Upper lobe of right lung (tissue), 1 donor: ENCODE results near the gene CD93. TPM values are rescaled to one million over a fixed set of nuclear protein-coding genes. Genes with fewer than 3 reads are reported as not detected.

Source experiments
- ATAC-seq: fragments of 200-7000 bp; cut with Tn5 transposase; one replicate; pipeline ENCODE4 v1.9.1; 2020; ENCODE audit warnings: mild to moderate bottlenecking, moderate library complexity
- DNase-seq: peaks from one replicate; pipeline ENCODE4 v3.0.0-alpha.2; 2020
- H3K27ac ChIP-seq: fragments of 200-600 bp; one replicate; pipeline ENCODE4 v1.8.0; 2022
- H3K27me3 ChIP-seq: fragments of 200-600 bp; one replicate; pipeline ENCODE4 v1.8.0; 2022; ENCODE audit warnings: mild to moderate bottlenecking
- H3K36me3 ChIP-seq: fragments of 200-600 bp; one replicate; pipeline ENCODE4 v1.8.0; 2022
- H3K4me1 ChIP-seq: fragments of 200-600 bp; one replicate; pipeline ENCODE4 v1.8.0; 2022
- H3K4me3 ChIP-seq: fragments of 200-600 bp; one replicate; pipeline ENCODE4 v1.8.0; 2022; ENCODE audit warnings: mild to moderate bottlenecking
- H3K9me3 ChIP-seq: fragments of 200-600 bp; one replicate; pipeline ENCODE4 v1.8.0; 2022
- intact Hi-C: fragments of 100-400 bp; cut with DNase I; formaldehyde crosslinking; loops from one replicate; pipeline ENCODE4 v1.11.0; 2022
- total RNA-seq: library from RNA; stranded (reverse); fragmentation: NEBNext Ultra II Directional; extraction: Animal tissue kit (Norgen Biotek cat#: 25700); gene quantifications from one replicate; pipeline ENCODE4 v1.2.1, GENCODE V29; 2021
- TF ChIP-seq, protein P1 (sequence below): fragments of 200-600 bp; IDR thresholded peaks from one replicate; pipeline ENCODE4 v1.8.0; 2022; ENCODE audit warnings: antibody characterized with exemption
- donor health status: DM: no; HTN: yes; CAD: no; lungs with severe emphysema.

Gene CD93
- total RNA-seq, 1 donor from 2014 or later, result 160 TPM

GRCh38 chr20:23084282-23084844, 1.8 kb downstream of the CD93 start:
- Histone ChIP-seq H3K27ac (peak overlapping the region; percentile 93), H3K9me3 (no peaks in the 10 kb centered on the region), H3K27me3 (no peaks in the 10 kb centered on the region), H3K4me1 (peaks cover 20% of the 10 kb centered on the region), H3K4me3 (peak overlapping the region; percentile 50), H3K36me3 (no peaks in the 10 kb centered on the region)
- no peak for ATAC-seq
- no peak for DNase-seq
- intact Hi-C loops, result no loop called here
- TF ChIP-seq, protein P1, sequence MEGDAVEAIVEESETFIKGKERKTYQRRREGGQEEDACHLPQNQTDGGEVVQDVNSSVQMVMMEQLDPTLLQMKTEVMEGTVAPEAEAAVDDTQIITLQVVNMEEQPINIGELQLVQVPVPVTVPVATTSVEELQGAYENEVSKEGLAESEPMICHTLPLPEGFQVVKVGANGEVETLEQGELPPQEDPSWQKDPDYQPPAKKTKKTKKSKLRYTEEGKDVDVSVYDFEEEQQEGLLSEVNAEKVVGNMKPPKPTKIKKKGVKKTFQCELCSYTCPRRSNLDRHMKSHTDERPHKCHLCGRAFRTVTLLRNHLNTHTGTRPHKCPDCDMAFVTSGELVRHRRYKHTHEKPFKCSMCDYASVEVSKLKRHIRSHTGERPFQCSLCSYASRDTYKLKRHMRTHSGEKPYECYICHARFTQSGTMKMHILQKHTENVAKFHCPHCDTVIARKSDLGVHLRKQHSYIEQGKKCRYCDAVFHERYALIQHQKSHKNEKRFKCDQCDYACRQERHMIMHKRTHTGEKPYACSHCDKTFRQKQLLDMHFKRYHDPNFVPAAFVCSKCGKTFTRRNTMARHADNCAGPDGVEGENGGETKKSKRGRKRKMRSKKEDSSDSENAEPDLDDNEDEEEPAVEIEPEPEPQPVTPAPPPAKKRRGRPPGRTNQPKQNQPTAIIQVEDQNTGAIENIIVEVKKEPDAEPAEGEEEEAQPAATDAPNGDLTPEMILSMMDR, result no peak

DNA sequence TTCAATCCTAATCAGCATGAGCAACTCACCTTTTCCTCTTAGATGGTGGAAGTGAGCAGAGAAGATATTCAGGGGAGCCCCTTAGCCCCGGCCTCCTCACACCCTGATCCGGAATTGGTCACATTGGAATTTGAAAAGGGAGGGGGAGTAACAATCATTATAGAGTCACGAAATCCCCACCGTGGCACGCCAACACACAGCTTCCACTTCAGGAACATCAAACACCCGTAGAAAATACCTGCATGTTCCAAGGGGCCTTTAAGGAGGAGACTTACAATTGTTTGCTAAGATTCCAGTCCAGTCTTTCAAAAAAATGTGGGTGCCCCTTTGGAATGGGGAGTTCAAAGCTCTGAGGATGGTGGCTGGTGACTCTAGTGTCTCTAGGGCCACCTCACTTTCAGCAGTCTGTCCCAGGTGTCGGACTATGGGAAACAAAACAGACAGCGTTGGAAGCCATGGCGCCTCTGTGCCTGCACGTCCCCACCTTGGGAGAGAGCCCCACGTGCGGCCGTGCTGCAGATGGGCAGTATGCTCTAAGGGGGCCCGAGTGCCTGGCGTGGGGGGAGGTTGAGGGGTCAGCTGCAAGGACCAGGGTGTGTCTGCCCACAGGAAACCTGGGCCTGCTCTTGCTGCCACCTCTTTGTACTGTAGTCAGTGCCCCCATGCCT, 2.4 kb downstream of the CD93 start:
- TF ChIP-seq, protein P1, result no peak
- no peaks in the 10 kb centered on the region for H3K9me3 ChIP-seq
- ATAC-seq (no peak), DNase-seq (no peak)
- H3K36me3 ChIP-seq, result no peaks in the 10 kb centered on the region
- no peaks in the 10 kb centered on the region for H3K27me3 ChIP-seq
- intact Hi-C loops, result no loop called here
- peak overlapping the region; percentile 50 for H3K4me3 ChIP-seq
- H3K27ac ChIP-seq, result peak overlapping the region; percentile 93
- peaks cover 20% of the 10 kb centered on the region for H3K4me1 ChIP-seq

- no peaks in the 10 kb centered on the region for H3K9me3 ChIP-seq
- peak overlapping the region; percentile 93 for H3K27ac ChIP-seq
- intact Hi-C loops, result no loop called here
- H3K27me3 ChIP-seq, result no peaks in the 10 kb centered on the region
- TF ChIP-seq, protein P1, result no peak
- peak; percentile 81 for ATAC-seq
- H3K36me3 ChIP-seq, result no peaks in the 10 kb centered on the region
- H3K4me1 ChIP-seq, result peaks cover 18% of the 10 kb centered on the region
- peak overlapping the region; percentile 50 for H3K4me3 ChIP-seq
- peak; percentile 89 for DNase-seq
These were observed 3.1 kb downstream of the CD93 start for GRCh38 chr20:23082846-23083552.

DNA sequence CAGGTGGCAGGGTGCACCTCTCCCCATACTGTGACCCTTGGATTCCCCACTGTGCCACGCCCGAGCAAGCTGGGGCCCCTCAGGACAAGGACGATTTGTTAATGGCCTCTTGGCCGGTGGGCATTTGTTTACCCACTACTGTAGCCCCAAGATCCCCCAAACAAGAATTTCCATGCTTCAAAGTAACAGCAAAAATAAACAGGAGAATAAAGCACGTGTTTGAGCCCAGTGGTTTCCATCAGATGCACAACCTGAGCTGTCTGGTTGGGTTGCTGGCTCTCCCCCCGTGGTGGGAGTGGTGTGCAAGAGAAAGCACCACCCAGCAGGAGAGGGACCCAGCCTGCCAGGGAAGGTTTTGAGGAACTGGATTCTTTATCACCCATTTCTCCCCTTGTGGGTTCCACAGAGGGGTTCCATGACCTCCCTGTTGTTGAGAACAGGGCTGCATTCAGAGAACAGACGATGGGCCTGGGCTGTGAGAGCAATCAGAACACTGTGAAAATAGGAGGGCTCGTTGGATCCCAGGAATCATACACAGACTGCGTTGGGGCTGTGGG, 4.8 kb downstream of the CD93 start:
- ATAC-seq (no peak), DNase-seq (no peak)
- no peaks in the 10 kb centered on the region for H3K27me3 ChIP-seq
- TF ChIP-seq, protein P1, result no peak
- no peaks in the 10 kb centered on the region for H3K36me3 ChIP-seq
- peak overlapping the region; percentile 50 for H3K4me3 ChIP-seq
- peak overlapping the region; percentile 93 for H3K27ac ChIP-seq
- peaks cover 4% of the 10 kb centered on the region for H3K4me1 ChIP-seq
- no peaks in the 10 kb centered on the region for H3K9me3 ChIP-seq
- intact Hi-C loops, result no loop called here

DNA sequence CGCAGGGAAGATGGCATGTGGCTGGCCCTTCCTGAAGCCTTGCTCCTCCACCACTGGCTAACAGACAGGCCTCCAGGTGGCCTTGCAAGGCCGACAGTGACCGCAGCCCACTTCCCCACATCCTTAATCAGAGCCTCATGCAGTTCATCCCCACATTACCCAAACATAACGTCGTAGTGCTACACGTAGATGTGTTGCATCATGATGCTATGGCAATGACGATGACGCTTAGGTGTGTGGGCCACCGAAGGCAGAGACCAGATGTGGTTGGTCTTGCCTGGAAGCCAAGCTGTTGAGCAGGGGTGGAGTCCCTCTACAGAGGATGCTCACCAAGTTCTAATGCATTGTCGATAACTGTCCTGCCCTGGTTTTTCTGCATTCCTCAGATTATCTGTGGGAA, 5.6 kb downstream of the CD93 start:
- Histone ChIP-seq H3K27me3 (no peaks in the 10 kb centered on the region), H3K4me3 (peak overlapping the region; percentile 50), H3K9me3 (no peaks in the 10 kb centered on the region), H3K36me3 (no peaks in the 10 kb centered on the region), H3K4me1 (peaks cover 2% of the 10 kb centered on the region), H3K27ac (no peak overlapping the region)
- ATAC-seq, result no peak
- TF ChIP-seq, protein P1, result no peak
- DNase-seq, result no peak
- intact Hi-C loops, result no loop called here
